PFSK-1 (cell line): ENCODE data around the gene TPST1.

Experiments used
- FOXP2 ChIP-seq: optimal IDR thresholded peaks from 2 replicates; pipeline ENCODE3; 2011; ENCODE audit warnings: borderline replicate concordance, control low read depth, inconsistent platforms; ENCODE audit not compliant: insufficient read depth; ENCODE audit errors: extremely low read length, extremely low read depth
- POLR2AphosphoS5 ChIP-seq: IDR thresholded peaks from 2 replicates; pipeline ENCODE4 v1.6.1; 2012; ENCODE audit warnings: low read depth, mild to moderate bottlenecking, control low read depth, low read length, moderate library complexity
- SIN3A ChIP-seq: IDR thresholded peaks from 2 replicates; pipeline ENCODE4 v1.6.1; 2012; ENCODE audit warnings: mild to moderate bottlenecking, low read length, moderate library complexity, borderline replicate concordance; ENCODE audit not compliant: insufficient read depth
- TAF1 ChIP-seq: IDR thresholded peaks from 2 replicates; pipeline ENCODE4 v1.6.1; 2012; ENCODE audit warnings: low read length, control low read depth, borderline replicate concordance; ENCODE audit not compliant: insufficient read depth
- TF ChIP-seq, protein P1 (sequence below), 2 experiments: IDR thresholded peaks; 2 replicates each; pipeline versions ENCODE4 v1.6.1 to v1.8.0; 2011 to 2012; ENCODE audit warnings: low read depth in 2 of 2, low read length in 2 of 2, control low read depth in 1 of 2, inconsistent platforms in 1 of 2, mild to moderate bottlenecking in 1 of 2, moderate library complexity in 1 of 2; ENCODE audit not compliant: insufficient read depth in 1 of 2

The TPST1 gene

DNA sequence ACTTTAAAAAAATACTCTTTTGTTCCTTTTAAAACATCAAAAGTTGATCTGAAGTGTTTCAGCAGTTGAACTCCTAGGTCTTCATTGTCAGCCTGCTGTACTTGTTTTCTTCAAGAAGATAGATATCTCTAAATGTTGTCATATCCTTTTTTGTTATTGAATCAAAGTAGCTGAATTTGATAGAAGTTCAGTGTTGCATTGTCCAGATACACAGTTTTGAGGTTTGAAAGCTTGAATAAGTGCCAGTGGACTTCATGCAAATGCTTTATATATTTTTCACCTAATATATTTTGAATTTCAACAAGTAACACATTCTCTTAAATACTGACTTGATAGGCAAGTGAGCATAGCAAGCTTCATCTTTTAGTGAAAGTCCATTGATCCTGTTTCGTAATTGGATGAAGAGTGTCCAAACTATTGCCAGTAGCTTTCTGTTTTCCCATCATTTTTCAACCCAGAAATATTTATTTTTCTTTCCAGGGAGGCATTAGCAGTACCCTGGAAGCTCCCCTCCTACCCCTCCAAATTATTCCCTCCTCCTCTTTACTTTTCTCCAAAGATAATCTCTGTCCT is 114.4 kb downstream of the TPST1 start:
- TF ChIP-seq TAF1 (no peak), POLR2AphosphoS5 (no peak), FOXP2 (no peak)

DNA sequence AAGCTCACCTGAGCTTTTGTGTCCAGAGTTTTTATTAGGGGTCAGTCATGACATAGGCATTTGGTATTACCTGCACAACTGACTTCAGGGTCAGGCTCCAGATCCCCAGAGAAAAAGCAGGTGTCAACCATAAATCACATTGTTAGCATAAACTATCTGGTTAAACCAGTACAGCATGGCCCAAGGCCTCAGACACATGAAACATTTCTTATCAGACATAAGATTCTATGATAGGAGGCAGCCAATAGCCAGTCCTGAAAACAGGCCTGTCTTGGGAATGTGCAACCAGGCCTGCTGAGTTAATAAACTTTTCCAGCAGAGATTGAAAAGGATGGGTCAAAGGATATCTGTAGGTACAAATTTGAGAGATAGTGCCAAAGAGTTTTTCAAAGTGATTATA is 116.1 kb downstream of the TPST1 start:
- TF ChIP-seq POLR2AphosphoS5 (no peak), SIN3A (no peak), FOXP2 (no peak), TAF1 (no peak)
- TF ChIP-seq, protein P1, sequence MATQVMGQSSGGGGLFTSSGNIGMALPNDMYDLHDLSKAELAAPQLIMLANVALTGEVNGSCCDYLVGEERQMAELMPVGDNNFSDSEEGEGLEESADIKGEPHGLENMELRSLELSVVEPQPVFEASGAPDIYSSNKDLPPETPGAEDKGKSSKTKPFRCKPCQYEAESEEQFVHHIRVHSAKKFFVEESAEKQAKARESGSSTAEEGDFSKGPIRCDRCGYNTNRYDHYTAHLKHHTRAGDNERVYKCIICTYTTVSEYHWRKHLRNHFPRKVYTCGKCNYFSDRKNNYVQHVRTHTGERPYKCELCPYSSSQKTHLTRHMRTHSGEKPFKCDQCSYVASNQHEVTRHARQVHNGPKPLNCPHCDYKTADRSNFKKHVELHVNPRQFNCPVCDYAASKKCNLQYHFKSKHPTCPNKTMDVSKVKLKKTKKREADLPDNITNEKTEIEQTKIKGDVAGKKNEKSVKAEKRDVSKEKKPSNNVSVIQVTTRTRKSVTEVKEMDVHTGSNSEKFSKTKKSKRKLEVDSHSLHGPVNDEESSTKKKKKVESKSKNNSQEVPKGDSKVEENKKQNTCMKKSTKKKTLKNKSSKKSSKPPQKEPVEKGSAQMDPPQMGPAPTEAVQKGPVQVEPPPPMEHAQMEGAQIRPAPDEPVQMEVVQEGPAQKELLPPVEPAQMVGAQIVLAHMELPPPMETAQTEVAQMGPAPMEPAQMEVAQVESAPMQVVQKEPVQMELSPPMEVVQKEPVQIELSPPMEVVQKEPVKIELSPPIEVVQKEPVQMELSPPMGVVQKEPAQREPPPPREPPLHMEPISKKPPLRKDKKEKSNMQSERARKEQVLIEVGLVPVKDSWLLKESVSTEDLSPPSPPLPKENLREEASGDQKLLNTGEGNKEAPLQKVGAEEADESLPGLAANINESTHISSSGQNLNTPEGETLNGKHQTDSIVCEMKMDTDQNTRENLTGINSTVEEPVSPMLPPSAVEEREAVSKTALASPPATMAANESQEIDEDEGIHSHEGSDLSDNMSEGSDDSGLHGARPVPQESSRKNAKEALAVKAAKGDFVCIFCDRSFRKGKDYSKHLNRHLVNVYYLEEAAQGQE (IDR thresholded peaks at IDR 0.05; ENCODE audit: insufficient read depth in 1 of 2, low read depth in 2 of 2, low read length in 2 of 2), result no peak

DNA sequence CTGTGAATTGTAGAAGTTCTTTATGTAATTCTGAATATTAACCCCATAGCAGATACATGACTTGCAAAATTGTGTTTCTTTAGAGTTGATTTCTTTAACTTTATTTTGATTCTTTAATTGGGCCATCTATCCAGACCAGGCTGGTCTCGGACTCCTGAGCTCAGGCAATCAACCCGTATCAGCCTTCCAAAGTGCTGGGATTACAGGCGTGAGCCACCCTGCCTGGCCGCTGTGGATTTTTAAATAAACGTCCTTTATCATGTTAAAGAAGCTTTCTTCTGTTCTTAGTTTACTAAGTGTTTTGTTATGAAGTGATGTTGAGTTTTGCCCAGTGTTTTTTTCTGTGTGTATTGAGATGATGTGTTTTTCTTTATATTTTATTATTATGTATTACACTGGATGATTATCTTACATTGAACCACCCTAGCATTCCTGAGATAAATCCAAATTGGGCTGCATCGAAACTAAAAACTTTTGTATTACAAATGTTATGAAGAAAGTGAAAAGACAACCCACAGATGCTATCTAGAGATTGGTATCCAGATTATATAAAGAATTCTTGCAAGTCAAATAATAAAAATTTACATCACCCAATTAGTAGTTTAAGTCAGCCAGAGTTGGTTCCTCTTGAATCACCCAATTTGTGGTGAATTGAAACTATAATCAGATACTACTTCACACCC is 118.1 kb downstream of the TPST1 start:
- TF ChIP-seq, protein P1 (IDR thresholded peaks at IDR 0.05; ENCODE audit: insufficient read depth in 1 of 2, low read depth in 2 of 2, low read length in 2 of 2), result no peak
- TF ChIP-seq POLR2AphosphoS5 (no peak), SIN3A (no peak), FOXP2 (no peak), TAF1 (no peak)

DNA sequence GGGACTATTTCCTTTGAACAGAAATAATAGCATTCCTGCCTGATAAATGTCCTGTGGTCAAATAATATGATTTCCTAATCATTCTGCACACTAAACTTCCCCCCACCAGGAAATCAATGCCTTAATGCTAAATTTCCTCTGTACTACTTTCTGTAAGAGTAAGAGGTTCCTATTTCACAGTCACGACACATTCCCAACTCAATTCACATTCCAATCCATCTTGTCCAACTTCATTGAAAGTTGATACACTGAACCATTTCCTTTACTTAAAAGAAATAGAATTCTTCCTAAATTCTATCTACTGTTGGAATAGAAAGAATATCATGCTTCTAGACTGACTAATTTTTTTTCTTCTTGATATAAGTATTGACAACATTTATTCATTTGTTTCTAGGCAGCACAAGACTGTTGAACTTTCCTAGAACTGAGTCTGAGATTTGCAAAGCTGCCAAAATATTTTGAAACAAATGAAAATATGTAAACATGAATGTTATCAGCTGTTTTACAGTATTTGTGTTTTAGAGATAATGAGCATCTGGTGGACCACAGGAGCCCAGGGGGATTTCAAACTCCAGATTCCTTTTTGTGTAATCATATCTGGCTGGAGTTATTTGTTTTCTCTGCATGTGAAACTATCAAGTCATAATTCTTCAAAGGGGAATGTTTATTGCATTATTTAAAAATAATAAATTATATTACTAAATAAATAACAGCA is 121.5 kb downstream of the TPST1 start:
- TF ChIP-seq, protein P1 (IDR thresholded peaks at IDR 0.05; ENCODE audit: insufficient read depth in 1 of 2, low read depth in 2 of 2, low read length in 2 of 2), result no peak
- TF ChIP-seq POLR2AphosphoS5 (no peak), SIN3A (no peak), TAF1 (no peak), FOXP2 (no peak)

DNA sequence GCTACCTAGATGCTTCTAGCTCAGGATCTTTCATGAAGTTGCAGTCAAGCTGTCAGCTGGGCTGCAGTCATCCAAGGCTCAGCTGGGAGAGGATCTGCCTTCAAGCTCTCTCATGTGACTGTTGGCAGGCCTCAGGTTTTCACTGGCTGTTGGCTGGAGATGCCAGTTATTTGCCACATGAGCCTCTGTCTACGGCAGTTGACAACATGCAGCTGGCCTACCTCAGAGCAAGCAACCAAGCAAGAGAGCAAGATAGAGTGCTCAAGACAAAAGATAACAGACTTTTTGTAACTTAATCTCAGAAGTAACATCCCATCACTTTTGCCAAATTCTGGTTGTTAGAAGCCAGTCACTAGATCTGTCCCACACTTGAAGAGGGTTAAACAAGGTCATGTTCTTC is 125.8 kb downstream of the TPST1 start:
- TF ChIP-seq SIN3A (no peak), FOXP2 (no peak), POLR2AphosphoS5 (no peak), TAF1 (no peak)
- TF ChIP-seq, protein P1 (IDR thresholded peaks at IDR 0.05; ENCODE audit: insufficient read depth in 1 of 2, low read depth in 2 of 2, low read length in 2 of 2), result no peak
